K562 (cell line): ENCODE measurements around the gene HES5. TPM values are rescaled to one million over a fixed set of nuclear protein-coding genes. Genes with fewer than 3 reads are reported as not detected.

Experiments
- CGGBP1 ChIP-seq: fragments of 250-450 bp; sonication (Bioruptor Pico); IDR thresholded peaks from 2 replicates; pipeline ENCODE4 v1.9.0; 2021; ENCODE audit warnings: mild to moderate bottlenecking
- MGA ChIP-seq: fragments of 450-650 bp; IDR thresholded peaks from 2 replicates; pipeline ENCODE4 v1.6.1; 2016; ENCODE audit warnings: mild to moderate bottlenecking, moderate library complexity
- polyA plus RNA-seq, 8 experiments: library from polyadenylated mRNA; depleted of rRNA in 4 of 8; stranded (reverse) in 5 of 8; unstranded in 3 of 8; fragments of >200 nt; fragmentation: Nextera tagmentation in 2 of 8; fragmentation: Illumina TruSeq in 1 of 8; extraction: Ambion mirVana in 2 of 8; extraction: Trizol in 1 of 8; gene quantifications; 2 replicates each; pipeline versions ENCODE4 v1.2.1 to v1.2.3, GENCODE V29; 2011 to 2014; ENCODE audit warnings: inconsistent platforms in 1 of 8, missing spikeins in 1 of 8
- total RNA-seq, 7 experiments: library from RNA; depleted of rRNA in 6 of 7; stranded (reverse); fragments of >200 nt in 6 of 7; fragmentation: Illumina TruSeq in 2 of 7; extraction: Trizol in 2 of 7; gene quantifications; 2 replicates each; pipeline versions ENCODE4 v1.2.1 to v1.2.3, GENCODE V29; 2011 to 2021; ENCODE audit warnings: low replicate concordance in 1 of 7

The HES5 gene
- total and polyA plus RNA-seq, 9 of the 15 experiments (the other 6 are each of a cell fraction or from before 2014, with no cell fraction given) = not detected

- TF ChIP-seq MGA (no peak), CGGBP1 (CRISPR knock-in tag) (no peak)
- TF ChIP-seq, all 486 proteins: peak for 0
These were observed 30.0 kb downstream of the HES5 start (continued) for GRCh38 chr1:2499986-2500596.
